ENCODE data around the gene TMED8. TPM values are rescaled to one million over a fixed set of nuclear protein-coding genes. Genes with fewer than 3 reads are reported as not detected.
A peak's percentile ranks its signal among the peaks of the same experiment; 100 is the strongest.

TMED8 gene
- total RNA-seq, 1 donor from 2014 or later, result 23.5 TPM

DNA sequence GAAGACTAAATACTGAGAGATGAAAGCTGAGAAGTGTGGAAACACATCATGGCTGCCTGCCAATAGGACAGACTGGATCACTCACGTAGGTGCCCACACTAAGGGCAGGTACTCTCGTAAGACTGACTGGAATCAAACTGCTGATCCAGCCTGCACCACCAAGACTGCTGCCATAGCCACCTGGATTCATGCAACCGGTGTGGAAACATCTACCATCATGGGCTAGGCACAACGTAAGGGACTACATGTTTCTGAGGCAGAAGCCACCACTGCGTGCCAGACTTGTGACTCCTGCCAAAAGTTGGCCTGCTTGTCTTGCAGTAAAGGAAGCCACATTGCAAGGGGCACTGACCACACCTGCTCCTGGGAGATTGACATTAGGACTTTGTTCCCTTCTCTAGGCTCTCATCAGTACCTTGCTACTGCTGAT, 60.0 kb downstream of the TMED8 start:
- Histone ChIP-seq H3K36me3 (no peaks in the 10 kb centered on the region), H3K27me3 (no peaks in the 10 kb centered on the region), H4K20me1 (ENCODE audit: low read depth) (no peaks in the 10 kb centered on the region), H3K27ac (no peak overlapping the region), H3F3A (ENCODE audit: low read depth) (peaks cover 25% of the 10 kb centered on the region), H3K4me1 (peaks cover 28% of the 10 kb centered on the region), H3K9me3 (ENCODE audit: low read depth) (no peaks in the 10 kb centered on the region), H3K9ac (no peak overlapping the region), H2AFZ (replicated peaks) (no peak overlapping the region), H3K79me2 (ENCODE audit: low read depth) (peaks cover 41% of the 10 kb centered on the region), H3K4me3 (no peak overlapping the region), H3K4me2 (no peak overlapping the region)
- peaks cover 4% of the 10 kb centered on the region for H3K27me3 Mint-ChIP-seq (ENCODE audit: insufficient read depth, low read depth)
- DNase-seq (ENCODE audit: low spot score), result no peak
- peaks cover 2% of the 10 kb centered on the region for H3K9me3 Mint-ChIP-seq
- H3K27ac Mint-ChIP-seq, result peak overlapping the region; percentile 14
- H3K4me3 Mint-ChIP-seq, result no peak overlapping the region
- no peaks in the 10 kb centered on the region for H3K36me3 Mint-ChIP-seq
- TF ChIP-seq EZH2phosphoT487 (IDR thresholded peaks at IDR 0.05) (no peak), EZH2 (IDR thresholded peaks at IDR 0.05) (no peak)
- TF ChIP-seq, protein P1, sequence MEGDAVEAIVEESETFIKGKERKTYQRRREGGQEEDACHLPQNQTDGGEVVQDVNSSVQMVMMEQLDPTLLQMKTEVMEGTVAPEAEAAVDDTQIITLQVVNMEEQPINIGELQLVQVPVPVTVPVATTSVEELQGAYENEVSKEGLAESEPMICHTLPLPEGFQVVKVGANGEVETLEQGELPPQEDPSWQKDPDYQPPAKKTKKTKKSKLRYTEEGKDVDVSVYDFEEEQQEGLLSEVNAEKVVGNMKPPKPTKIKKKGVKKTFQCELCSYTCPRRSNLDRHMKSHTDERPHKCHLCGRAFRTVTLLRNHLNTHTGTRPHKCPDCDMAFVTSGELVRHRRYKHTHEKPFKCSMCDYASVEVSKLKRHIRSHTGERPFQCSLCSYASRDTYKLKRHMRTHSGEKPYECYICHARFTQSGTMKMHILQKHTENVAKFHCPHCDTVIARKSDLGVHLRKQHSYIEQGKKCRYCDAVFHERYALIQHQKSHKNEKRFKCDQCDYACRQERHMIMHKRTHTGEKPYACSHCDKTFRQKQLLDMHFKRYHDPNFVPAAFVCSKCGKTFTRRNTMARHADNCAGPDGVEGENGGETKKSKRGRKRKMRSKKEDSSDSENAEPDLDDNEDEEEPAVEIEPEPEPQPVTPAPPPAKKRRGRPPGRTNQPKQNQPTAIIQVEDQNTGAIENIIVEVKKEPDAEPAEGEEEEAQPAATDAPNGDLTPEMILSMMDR (IDR thresholded peaks at IDR 0.05), result no peak
- H3K4me1 Mint-ChIP-seq, result peaks cover 38% of the 10 kb centered on the region

DNA sequence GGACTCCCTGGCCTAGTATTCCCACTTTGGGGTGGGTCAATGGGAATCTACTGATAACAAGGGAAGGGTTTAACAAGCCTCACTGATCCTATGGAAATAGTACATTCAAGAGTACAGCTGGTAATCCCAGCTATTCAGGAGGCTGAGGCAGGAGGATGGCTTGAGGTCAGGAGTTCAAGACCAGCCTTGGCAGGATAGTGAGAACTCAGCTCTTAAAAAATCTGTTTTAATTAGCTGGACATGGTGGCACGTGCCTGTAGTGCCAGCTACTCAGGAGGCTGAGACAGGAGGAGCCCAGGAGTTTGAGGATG, 60.7 kb downstream of the TMED8 start:
- Histone ChIP-seq H3K27me3 (no peaks in the 10 kb centered on the region), H3K79me2 (ENCODE audit: low read depth) (peaks cover 41% of the 10 kb centered on the region), H3K36me3 (no peaks in the 10 kb centered on the region), H3F3A (ENCODE audit: low read depth) (peaks cover 21% of the 10 kb centered on the region), H3K4me3 (no peak overlapping the region), H4K20me1 (ENCODE audit: low read depth) (no peaks in the 10 kb centered on the region), H3K4me1 (peaks cover 27% of the 10 kb centered on the region), H3K4me2 (no peak overlapping the region), H3K9me3 (ENCODE audit: low read depth) (no peaks in the 10 kb centered on the region), H3K27ac (no peak overlapping the region), H3K9ac (no peak overlapping the region), H2AFZ (replicated peaks) (no peak overlapping the region)
- DNase-seq (ENCODE audit: low spot score), result no peak
- Mint-ChIP-seq H3K36me3 (peaks cover 5% of the 10 kb centered on the region), H3K4me1 (peaks cover 40% of the 10 kb centered on the region), H3K27me3 (ENCODE audit: insufficient read depth, low read depth) (peaks cover 4% of the 10 kb centered on the region), H3K9me3 (peaks cover 2% of the 10 kb centered on the region), H3K4me3 (no peak overlapping the region), H3K27ac (peak overlapping the region; percentile 53)
- no peak for TF ChIP-seq EZH2phosphoT487 (IDR thresholded peaks at IDR 0.05)
- no peak for TF ChIP-seq EZH2 (IDR thresholded peaks at IDR 0.05)
- TF ChIP-seq, protein P1 (IDR thresholded peaks at IDR 0.05), result no peak

DNA sequence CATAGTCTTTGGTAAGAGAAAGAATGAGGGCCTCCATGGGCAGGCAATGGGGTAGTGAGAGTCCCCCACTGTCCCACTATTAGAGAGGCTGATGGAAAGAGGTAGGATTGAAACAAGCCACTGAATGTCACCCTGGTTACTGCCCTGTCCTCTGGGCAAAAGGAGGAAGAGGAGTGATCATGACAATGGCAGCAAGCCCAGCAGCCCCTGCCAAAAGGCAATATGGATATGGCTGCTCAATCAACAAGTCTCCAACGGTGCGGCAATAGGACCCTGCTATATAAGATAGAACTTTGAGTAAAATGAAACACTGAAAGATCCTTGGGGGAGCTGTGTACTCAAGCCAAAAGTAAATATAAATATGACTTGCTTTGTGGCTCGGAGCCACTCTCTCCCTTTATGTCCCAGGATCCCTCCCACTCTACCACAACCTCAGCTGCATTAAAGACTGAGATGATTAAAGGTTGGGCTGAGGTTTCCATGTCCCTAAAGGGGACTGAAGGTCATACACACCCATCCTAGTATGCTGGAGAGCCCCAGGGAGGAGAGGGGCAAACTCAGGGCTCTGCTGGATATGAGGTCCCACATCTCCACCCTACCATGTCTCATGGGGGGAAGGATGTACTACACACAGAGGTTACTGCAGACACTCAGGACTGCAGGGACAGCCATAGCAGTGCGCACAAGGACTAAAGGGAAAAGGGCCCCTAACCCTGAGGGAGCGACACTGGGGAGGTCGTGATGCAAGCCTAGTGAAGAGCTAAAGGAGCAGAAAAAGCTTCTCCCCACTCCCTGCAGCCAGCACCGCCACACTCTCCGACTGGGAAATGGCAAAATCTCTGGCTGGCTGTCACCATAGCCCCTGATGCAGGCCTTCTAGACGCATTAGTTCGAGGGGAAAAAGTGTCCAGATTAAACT, 62.1 kb downstream of the TMED8 start:
- peaks cover 8% of the 10 kb centered on the region for H3K36me3 Mint-ChIP-seq
- no peak overlapping the region for H3K4me3 Mint-ChIP-seq
- Histone ChIP-seq H3K9ac (no peak overlapping the region), H3K27ac (no peak overlapping the region), H2AFZ (replicated peaks) (peak overlapping the region; percentile 40), H3K4me1 (peaks cover 25% of the 10 kb centered on the region), H3K4me3 (no peak overlapping the region), H3K27me3 (no peaks in the 10 kb centered on the region), H3F3A (ENCODE audit: low read depth) (peaks cover 16% of the 10 kb centered on the region), H3K79me2 (ENCODE audit: low read depth) (peaks cover 38% of the 10 kb centered on the region), H3K36me3 (no peaks in the 10 kb centered on the region), H4K20me1 (ENCODE audit: low read depth) (no peaks in the 10 kb centered on the region), H3K4me2 (peak overlapping the region; percentile 47), H3K9me3 (ENCODE audit: low read depth) (no peaks in the 10 kb centered on the region)
- no peaks in the 10 kb centered on the region for H3K9me3 Mint-ChIP-seq
- peaks cover 36% of the 10 kb centered on the region for H3K4me1 Mint-ChIP-seq
- peaks cover under 1% of the 10 kb centered on the region for H3K27me3 Mint-ChIP-seq (ENCODE audit: insufficient read depth, low read depth)
- no peak for DNase-seq (ENCODE audit: low spot score)
- TF ChIP-seq, protein P1 (IDR thresholded peaks at IDR 0.05), result no peak
- TF ChIP-seq EZH2phosphoT487 (IDR thresholded peaks at IDR 0.05) (no peak), EZH2 (IDR thresholded peaks at IDR 0.05) (no peak)
- H3K27ac Mint-ChIP-seq, result peak overlapping the region; percentile 79
